Effector memory CD8-positive, alpha-beta T cell (primary cell): ENCODE measurements around the gene TFEB.

Experiments
- ATAC-seq: fragments of 150-1000 bp; cut with Tn5 transposase; replicated peaks from 2 replicates; pipeline ENCODE4 v1.10.0; 2021; ENCODE audit warnings: mild to moderate bottlenecking, moderate library complexity
- DNase-seq, 3 experiments: peaks; one replicate each; pipeline ENCODE4 v3.0.0; 2021
- H3K27ac Mint-ChIP-seq, 2 donors: one replicate each; pipeline ENCODE4 v1.8.0; 2022; ENCODE audit warnings: mild to moderate bottlenecking in 2 of 2, mixed read lengths in 2 of 2, moderate library complexity in 2 of 2
- H3K27me3 Mint-ChIP-seq, 2 donors: one replicate each; pipeline ENCODE4 v1.8.0; 2022; ENCODE audit warnings: mixed read lengths in 2 of 2
- H3K36me3 Mint-ChIP-seq: one replicate; pipeline ENCODE4 v1.8.0; 2022; ENCODE audit warnings: mild to moderate bottlenecking, moderate library complexity, mixed read lengths; ENCODE audit not compliant: insufficient read depth
- H3K4me1 Mint-ChIP-seq, 2 donors: one replicate each; pipeline ENCODE4 v1.8.0; 2022; ENCODE audit warnings: low read depth in 2 of 2, mixed read lengths in 2 of 2
- H3K4me3 Mint-ChIP-seq, 2 donors: one replicate each; pipeline ENCODE4 v1.8.0; 2022; ENCODE audit warnings: mild to moderate bottlenecking in 2 of 2, mixed read lengths in 2 of 2, moderate library complexity in 2 of 2
- H3K9me3 Mint-ChIP-seq, 2 donors: one replicate each; pipeline ENCODE4 v1.8.0; 2022; ENCODE audit warnings: mixed read lengths in 2 of 2

The TFEB gene

DNA sequence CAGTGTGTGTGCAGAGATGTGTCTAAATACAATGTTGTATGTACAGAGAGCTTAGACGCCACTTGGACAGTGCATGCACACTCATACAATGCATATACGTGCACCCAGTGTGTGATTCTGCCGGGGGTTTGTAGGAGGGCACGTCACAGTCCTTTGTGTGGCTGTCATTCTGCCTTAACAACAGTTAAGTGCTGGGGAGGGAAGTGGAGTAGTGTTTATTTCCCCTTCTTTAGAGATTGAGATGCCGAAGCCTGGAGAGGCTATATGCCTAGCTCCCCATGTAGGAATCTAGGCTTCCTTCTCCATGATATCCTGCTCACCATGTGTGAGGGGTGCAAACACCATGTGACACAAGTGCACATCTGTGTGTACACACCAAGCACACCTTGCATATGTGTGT is 59.0 kb downstream of the TFEB start:
- ATAC-seq (no peak), DNase-seq (no peak)
- Mint-ChIP-seq H3K27ac (no peak overlapping the region), H3K9me3 (no peaks in the 10 kb centered on the region), H3K27me3 (peaks cover 29 to 83% of the 10 kb centered on the region in 2 donors), H3K36me3 (no peaks in the 10 kb centered on the region), H3K4me3 (no peak overlapping the region), H3K4me1 (peaks cover 0 to 2% of the 10 kb centered on the region in 2 donors)

DNA sequence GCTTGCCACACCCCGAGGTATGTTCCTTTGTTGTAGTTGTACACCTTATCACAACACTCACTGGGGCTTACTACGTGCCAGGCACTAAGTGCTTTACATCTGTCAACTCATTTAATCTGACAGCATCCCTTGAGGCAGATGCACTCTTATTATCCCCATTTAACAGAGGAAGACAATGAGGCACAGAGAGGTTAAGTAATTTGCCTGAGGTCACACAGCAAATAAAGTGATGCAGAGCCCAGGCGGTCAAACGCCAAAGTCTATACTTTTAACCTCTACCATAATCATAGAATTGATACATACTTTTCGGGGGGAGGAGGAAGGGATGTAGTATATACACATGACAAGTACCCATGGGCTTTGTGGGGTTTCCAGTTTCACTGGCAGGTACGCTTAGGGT is 59.4 kb downstream of the TFEB start:
- H3K9me3 Mint-ChIP-seq = no peaks in the 10 kb centered on the region
- DNase-seq (no peak), ATAC-seq (no peak)
- no peak overlapping the region for H3K4me3 Mint-ChIP-seq
- peaks cover 0 to 2% of the 10 kb centered on the region in 2 donors for H3K4me1 Mint-ChIP-seq
- peaks cover 34 to 85% of the 10 kb centered on the region in 2 donors for H3K27me3 Mint-ChIP-seq
- no peak overlapping the region for H3K27ac Mint-ChIP-seq
- no peaks in the 10 kb centered on the region for H3K36me3 Mint-ChIP-seq

GRCh38 chr6:41675176-41675775 is 60.1 kb downstream of the TFEB start:
- peaks cover 41 to 85% of the 10 kb centered on the region in 2 donors for H3K27me3 Mint-ChIP-seq
- ATAC-seq = no peak

DNA sequence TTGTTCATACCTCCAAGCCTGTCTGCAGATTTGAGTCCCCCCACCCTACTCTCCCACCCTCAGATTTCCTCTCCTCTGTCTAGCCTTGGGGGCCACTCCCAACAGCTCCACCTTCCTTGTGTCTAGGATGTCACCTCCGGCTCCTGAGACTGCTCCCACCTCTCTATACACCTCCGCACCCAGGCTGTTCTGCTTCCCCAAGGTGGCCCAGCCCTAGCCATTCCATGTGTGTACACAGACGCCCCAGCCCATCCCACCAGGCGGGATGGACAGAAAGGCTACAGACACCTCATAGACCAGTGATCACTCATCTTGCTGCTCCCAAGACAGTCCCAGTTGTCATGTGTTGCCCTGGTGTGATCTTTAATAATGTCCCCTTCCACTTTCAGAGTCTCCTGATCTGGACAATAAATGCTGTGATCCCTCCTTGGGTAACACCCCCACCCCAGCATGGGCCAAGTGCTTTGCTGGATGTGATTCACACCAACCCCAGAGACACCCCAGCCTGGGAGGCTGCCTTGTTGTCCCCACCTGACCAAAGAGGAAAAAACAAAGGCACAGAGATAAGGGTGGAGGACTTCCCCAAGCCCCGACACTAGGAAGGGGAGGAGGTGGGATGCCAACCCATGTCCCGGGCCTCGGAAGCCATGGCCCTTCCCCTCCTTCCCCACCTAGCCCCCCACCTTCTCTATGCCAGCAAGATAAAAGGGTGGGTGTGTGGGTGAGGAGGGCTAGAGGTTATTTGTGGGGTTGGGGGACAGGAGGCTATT is 61.0 kb downstream of the TFEB start:
- Mint-ChIP-seq H3K27ac (no peak overlapping the region), H3K36me3 (no peaks in the 10 kb centered on the region), H3K27me3 (peaks cover 48 to 92% of the 10 kb centered on the region in 2 donors), H3K9me3 (no peaks in the 10 kb centered on the region), H3K4me3 (no peak overlapping the region), H3K4me1 (peaks cover 0 to 2% of the 10 kb centered on the region in 2 donors)
- no peak for DNase-seq
- ATAC-seq = no peak

More at GRCh38 chr6:41675176-41675775, 60.1 kb downstream of the TFEB start:
- Mint-ChIP-seq H3K27ac (no peak overlapping the region), H3K4me3 (no peak overlapping the region), H3K36me3 (no peaks in the 10 kb centered on the region), H3K4me1 (peaks cover 0 to 2% of the 10 kb centered on the region in 2 donors), H3K9me3 (no peaks in the 10 kb centered on the region)
- DNase-seq = no peak

- Mint-ChIP-seq H3K9me3 (no peaks in the 10 kb centered on the region), H3K36me3 (no peaks in the 10 kb centered on the region), H3K4me3 (no peak overlapping the region), H3K4me1 (peaks cover 0 to 2% of the 10 kb centered on the region in 2 donors), H3K27me3 (peaks cover 48 to 86% of the 10 kb centered on the region in 2 donors), H3K27ac (no peak overlapping the region)
- DNase-seq (no peak), ATAC-seq (no peak)
These were observed 61.8 kb downstream of the TFEB start for GRCh38 chr6:41673704-41674000.

DNA sequence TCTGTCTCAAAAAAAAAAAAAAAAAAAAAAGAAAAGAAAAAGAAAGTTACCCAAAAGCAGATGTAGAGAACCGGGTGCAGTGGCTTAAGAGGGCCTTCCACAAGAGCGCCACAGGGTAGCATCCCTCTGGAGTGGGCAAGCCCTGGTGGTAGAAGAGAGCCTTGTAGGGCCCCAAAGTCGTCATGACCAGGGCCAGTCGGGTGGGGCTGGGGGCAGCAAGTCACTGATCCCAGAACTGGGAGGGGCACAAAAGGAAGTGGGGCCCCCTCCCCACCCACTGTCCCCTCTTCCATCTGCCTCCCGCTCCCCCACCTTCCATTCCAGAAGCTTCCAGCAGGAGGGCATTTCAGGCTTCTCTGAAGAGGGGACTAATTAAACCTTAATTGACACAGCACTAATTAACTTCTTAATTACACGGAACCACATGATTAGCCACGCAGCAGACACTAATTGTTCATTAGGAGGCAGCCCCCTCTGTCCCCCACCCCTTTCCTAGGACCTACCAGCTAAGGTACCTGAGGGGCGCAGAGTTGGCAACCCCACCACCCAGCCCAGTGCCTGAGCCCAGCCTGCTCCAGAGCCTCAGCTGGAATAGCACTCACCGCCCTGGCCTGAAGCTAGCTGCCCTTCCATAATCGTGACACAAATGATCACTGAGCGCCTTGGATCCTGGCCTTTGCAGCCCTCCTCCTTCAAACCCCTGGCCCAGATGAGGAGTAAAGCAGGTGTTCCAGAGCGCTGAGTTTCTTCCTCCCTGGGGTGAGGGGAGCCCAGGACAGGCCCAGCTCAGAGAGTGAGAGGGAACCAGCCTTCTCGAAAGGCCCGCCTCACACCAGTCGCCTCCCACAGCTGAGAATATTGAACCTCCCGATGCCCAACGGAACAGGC is 62.3 kb downstream of the TFEB start:
- Mint-ChIP-seq H3K27ac (no peak overlapping the region), H3K27me3 (peaks cover 48 to 82% of the 10 kb centered on the region in 2 donors), H3K4me1 (peaks cover 0 to 2% of the 10 kb centered on the region in 2 donors)

DNA sequence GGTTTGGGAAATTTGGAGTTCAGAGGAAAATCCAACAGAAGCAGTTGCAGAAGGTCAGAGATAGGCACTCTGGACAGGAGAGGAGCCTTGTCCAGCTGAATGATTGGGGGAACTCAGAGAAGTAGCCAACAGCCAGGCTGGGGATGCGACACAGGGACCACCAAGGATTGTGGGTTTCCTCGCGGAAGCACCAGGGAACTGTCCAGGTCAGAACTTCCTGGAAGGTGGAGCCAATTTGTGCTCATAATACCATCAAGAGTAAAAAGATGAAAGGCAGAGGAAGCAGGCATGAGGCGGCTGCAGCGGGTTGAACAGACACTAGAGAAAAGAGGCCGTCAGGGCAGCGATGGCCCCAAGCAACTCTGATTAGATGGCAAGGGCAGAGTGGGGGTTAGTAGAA is 63.4 kb downstream of the TFEB start:
- peaks cover 0 to under 1% of the 10 kb centered on the region in 2 donors for H3K4me1 Mint-ChIP-seq
- H3K36me3 Mint-ChIP-seq = no peaks in the 10 kb centered on the region
- ATAC-seq (no peak), DNase-seq (no peak)
- H3K4me3 Mint-ChIP-seq = no peak overlapping the region
- H3K27me3 Mint-ChIP-seq = peaks cover 48 to 74% of the 10 kb centered on the region in 2 donors
- H3K27ac Mint-ChIP-seq = no peak overlapping the region
- H3K9me3 Mint-ChIP-seq = no peaks in the 10 kb centered on the region

More for the DNA sequence above, 62.3 kb downstream of the TFEB start:
- H3K36me3 Mint-ChIP-seq = no peaks in the 10 kb centered on the region
- no peak overlapping the region for H3K4me3 Mint-ChIP-seq
- ATAC-seq = no peak
- DNase-seq = no peak
- no peaks in the 10 kb centered on the region for H3K9me3 Mint-ChIP-seq

- H3K36me3 Mint-ChIP-seq = no peaks in the 10 kb centered on the region
- H3K4me1 Mint-ChIP-seq = no peaks in the 10 kb centered on the region
- ATAC-seq (no peak), DNase-seq (no peak)
- H3K27me3 Mint-ChIP-seq = peaks cover 46 to 68% of the 10 kb centered on the region in 2 donors
- no peak overlapping the region for H3K27ac Mint-ChIP-seq
- no peaks in the 10 kb centered on the region for H3K9me3 Mint-ChIP-seq
- H3K4me3 Mint-ChIP-seq = no peak overlapping the region
These were observed 64.0 kb downstream of the TFEB start for GRCh38 chr6:41671376-41671775.

DNA sequence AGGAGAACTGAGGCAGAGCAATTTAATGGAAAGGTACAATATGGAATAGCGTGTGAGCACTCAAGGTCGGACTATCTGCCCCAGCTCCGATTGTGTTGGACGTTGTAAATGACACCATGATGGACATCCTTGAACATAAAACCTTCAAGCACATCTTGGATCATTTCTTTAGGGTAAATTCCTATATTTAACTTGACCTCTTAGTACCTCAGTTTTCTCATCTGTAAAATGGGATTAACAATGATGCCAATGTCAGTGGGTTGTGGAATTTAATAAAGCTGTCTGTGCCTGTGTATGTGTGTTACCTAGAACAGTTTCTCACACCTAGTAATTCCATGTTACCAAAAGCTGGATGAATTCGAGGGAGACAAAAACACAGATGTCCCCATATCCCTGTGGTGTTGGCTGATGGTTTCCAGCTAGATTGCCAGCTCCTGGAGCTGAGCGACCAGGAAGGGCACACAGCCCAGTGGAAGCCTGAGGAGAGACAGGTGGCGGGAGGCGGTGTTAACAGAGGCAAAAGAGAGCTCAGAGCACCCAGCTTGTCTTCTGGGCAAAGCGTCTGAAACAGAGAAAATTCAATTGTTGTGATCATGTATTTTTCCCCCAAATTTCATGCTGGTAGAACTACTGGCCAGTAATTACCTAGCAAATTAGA is 64.6 kb downstream of the TFEB start:
- Mint-ChIP-seq H3K36me3 (no peaks in the 10 kb centered on the region), H3K4me3 (no peak overlapping the region), H3K4me1 (no peaks in the 10 kb centered on the region), H3K27me3 (peaks cover 40 to 62% of the 10 kb centered on the region in 2 donors), H3K9me3 (no peaks in the 10 kb centered on the region), H3K27ac (peak overlapping the region in 1 of 2 donors; percentile 22)
- DNase-seq = no peak
- no peak for ATAC-seq

GRCh38 chr6:41668968-41669367 is 66.4 kb downstream of the TFEB start:
- no peak for ATAC-seq
- no peaks in the 10 kb centered on the region for H3K4me1 Mint-ChIP-seq
- no peaks in the 10 kb centered on the region for H3K36me3 Mint-ChIP-seq
- H3K27ac Mint-ChIP-seq = no peak overlapping the region
- peaks cover 34 to 53% of the 10 kb centered on the region in 2 donors for H3K27me3 Mint-ChIP-seq
- DNase-seq = no peak
- H3K9me3 Mint-ChIP-seq = no peaks in the 10 kb centered on the region
- H3K4me3 Mint-ChIP-seq = no peak overlapping the region

GRCh38 chr6:41667195-41667594 is 68.2 kb downstream of the TFEB start:
- ATAC-seq = no peak
- Mint-ChIP-seq H3K36me3 (no peaks in the 10 kb centered on the region), H3K27ac (no peak overlapping the region), H3K4me3 (no peak overlapping the region), H3K4me1 (no peaks in the 10 kb centered on the region), H3K27me3 (peaks cover 37 to 53% of the 10 kb centered on the region in 2 donors), H3K9me3 (no peaks in the 10 kb centered on the region)
- DNase-seq = no peak

GRCh38 chr6:41664271-41664670 is 71.1 kb downstream of the TFEB start:
- Mint-ChIP-seq H3K27me3 (peaks cover 29 to 55% of the 10 kb centered on the region in 2 donors), H3K4me1 (no peaks in the 10 kb centered on the region), H3K27ac (no peak overlapping the region), H3K36me3 (no peaks in the 10 kb centered on the region), H3K4me3 (no peak overlapping the region), H3K9me3 (no peaks in the 10 kb centered on the region)
- ATAC-seq (no peak), DNase-seq (no peak)

- H3K36me3 Mint-ChIP-seq = no peaks in the 10 kb centered on the region
- ATAC-seq (no peak), DNase-seq (no peak)
- H3K4me3 Mint-ChIP-seq = no peak overlapping the region
- H3K27ac Mint-ChIP-seq = no peak overlapping the region
- no peaks in the 10 kb centered on the region for H3K9me3 Mint-ChIP-seq
- no peaks in the 10 kb centered on the region for H3K4me1 Mint-ChIP-seq
- peaks cover 36 to 62% of the 10 kb centered on the region in 2 donors for H3K27me3 Mint-ChIP-seq
These were observed 71.8 kb downstream of the TFEB start for GRCh38 chr6:41663568-41663967.
